Neural progenitor cell (in vitro differentiated cells): Measurements from ENCODE around the gene MFSD12. TPM values are rescaled to one million over a fixed set of nuclear protein-coding genes. Genes with fewer than 3 reads are reported as not detected.

Source experiments
- DNase-seq: peaks from one replicate; pipeline ENCODE4 v3.0.0-alpha.2; 2016; ENCODE audit warnings: low spot score
- H2AFZ ChIP-seq: fragments of 200-600 bp; sonication (generic); replicated peaks from 2 replicates; pipeline ENCODE4 v1.6.1; 2016; ENCODE audit warnings: antibody characterized with exemption
- H3F3A ChIP-seq: fragments of 200-600 bp; sonication (generic); 2 replicates; pipeline ENCODE4 v1.6.1; 2016; ENCODE audit warnings: antibody characterized with exemption, low read depth
- H3K27ac ChIP-seq: fragments of 200-600 bp; sonication (generic); 2 replicates; pipeline ENCODE4 v1.5.1; 2016; ENCODE audit warnings: mild to moderate bottlenecking
- H3K27me3 ChIP-seq: fragments of 200-600 bp; sonication (generic); 2 replicates; pipeline ENCODE4 v1.6.1; 2016; ENCODE audit warnings: mild to moderate bottlenecking, moderate library complexity
- H3K36me3 ChIP-seq: fragments of 200-600 bp; sonication (generic); 2 replicates; pipeline ENCODE4 v1.5.1; 2016
- H3K4me1 ChIP-seq: fragments of 200-600 bp; sonication (generic); 2 replicates; pipeline ENCODE4 v1.6.1; 2016; ENCODE audit warnings: mixed run types
- H3K4me2 ChIP-seq: fragments of 200-600 bp; sonication (generic); 2 replicates; pipeline ENCODE4 v1.6.1; 2016
- H3K4me3 ChIP-seq: fragments of 200-600 bp; sonication (generic); 2 replicates; pipeline ENCODE4 v1.5.1; 2016
- H3K79me2 ChIP-seq: fragments of 200-600 bp; sonication (generic); 2 replicates; pipeline ENCODE4 v1.6.1; 2016; ENCODE audit warnings: low read depth
- H3K9ac ChIP-seq: fragments of 200-600 bp; sonication (generic); 2 replicates; pipeline ENCODE4 v1.6.1; 2016
- H3K9me3 ChIP-seq: fragments of 200-600 bp; sonication (generic); 2 replicates; pipeline ENCODE4 v1.5.1; 2016; ENCODE audit warnings: low read depth
- H4K20me1 ChIP-seq: fragments of 200-600 bp; sonication (generic); 2 replicates; pipeline ENCODE4 v1.6.1; 2016; ENCODE audit warnings: low read depth
- H3K27ac Mint-ChIP-seq: 3 replicates; pipeline ENCODE4 v1.8.0; 2021; ENCODE audit warnings: mixed read lengths
- H3K27me3 Mint-ChIP-seq: 2 replicates; pipeline ENCODE4 v1.8.0; 2022; ENCODE audit warnings: low read depth, mild to moderate bottlenecking, inconsistent platforms, moderate library complexity, mixed read lengths; ENCODE audit not compliant: insufficient read depth
- H3K36me3 Mint-ChIP-seq: 3 replicates; pipeline ENCODE4 v1.8.0; 2021; ENCODE audit warnings: mixed read lengths
- H3K4me1 Mint-ChIP-seq: 3 replicates; pipeline ENCODE4 v1.8.0; 2021; ENCODE audit warnings: mixed read lengths
- H3K4me3 Mint-ChIP-seq: 3 replicates; pipeline ENCODE4 v1.8.0; 2021; ENCODE audit warnings: mild to moderate bottlenecking, moderate library complexity, mixed read lengths
- H3K9me3 Mint-ChIP-seq: 3 replicates; pipeline ENCODE4 v1.8.0; 2020; ENCODE audit warnings: mixed read lengths
- EZH2 ChIP-seq: fragments of 200-600 bp; sonication (generic); IDR thresholded peaks from 2 replicates; pipeline ENCODE4 v1.6.1; 2017; ENCODE audit warnings: antibody characterized with exemption, mild to moderate bottlenecking, moderate library complexity
- EZH2phosphoT487 ChIP-seq: fragments of 200-600 bp; sonication (generic); IDR thresholded peaks from 2 replicates; pipeline ENCODE4 v1.6.1; 2017; ENCODE audit warnings: antibody characterized with exemption
- total RNA-seq: library from RNA; depleted of rRNA; stranded (reverse); fragments of >200 nt; gene quantifications from 2 replicates; pipeline ENCODE4 v1.2.3, GENCODE V29; 2015; ENCODE audit warnings: low replicate concordance
- TF ChIP-seq, protein P1 (sequence below): fragments of 200-600 bp; sonication (generic); IDR thresholded peaks from 2 replicates; pipeline ENCODE4 v1.5.1; 2017; ENCODE audit warnings: antibody characterized with exemption, mild to moderate bottlenecking

Gene MFSD12
- total RNA-seq, 1 donor from 2014 or later = 34.1 TPM

DNA sequence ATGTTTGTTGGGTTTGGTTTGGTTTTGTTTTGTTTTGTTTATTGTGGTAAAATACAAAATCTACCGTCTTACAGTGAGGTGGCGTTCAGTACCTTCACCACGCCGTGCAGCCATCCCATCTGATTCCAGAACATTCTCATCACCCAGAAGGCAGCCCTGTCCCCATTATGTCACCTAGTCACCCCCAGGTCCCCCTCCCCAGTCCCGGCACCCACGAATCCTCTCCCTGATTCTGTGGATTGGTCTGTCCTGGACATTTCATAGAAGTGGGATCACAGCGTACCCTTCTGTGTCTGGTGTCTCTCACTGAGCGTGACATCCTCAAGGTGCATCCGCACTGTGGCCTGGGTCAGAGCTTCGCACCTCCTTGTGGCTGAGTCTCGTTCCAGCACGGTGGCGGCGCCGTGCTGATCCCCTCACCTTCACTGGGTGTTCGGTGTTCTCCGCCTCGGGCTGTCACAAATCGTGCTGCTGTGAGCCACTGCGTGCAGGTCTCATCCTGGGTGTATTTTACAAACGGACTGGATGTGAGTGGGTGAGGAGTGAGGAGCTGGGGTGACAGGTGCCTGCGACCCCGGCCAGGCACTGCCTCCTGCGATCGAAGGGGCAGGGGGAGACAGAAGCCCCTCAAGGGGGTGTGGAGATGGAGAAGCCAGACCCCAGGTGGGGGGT lies 19.0 kb downstream of the MFSD12 start:
- no peak overlapping the region for H3K4me3 ChIP-seq
- H3F3A ChIP-seq = peaks cover 6% of the 10 kb centered on the region
- H3K4me2 ChIP-seq = no peak overlapping the region
- no peaks in the 10 kb centered on the region for H3K9me3 ChIP-seq
- Mint-ChIP-seq H3K4me3 (peak overlapping the region; percentile 21), H3K27me3 (peaks cover 12% of the 10 kb centered on the region), H3K36me3 (peaks cover 13% of the 10 kb centered on the region), H3K4me1 (peaks cover 13% of the 10 kb centered on the region), H3K9me3 (no peaks in the 10 kb centered on the region), H3K27ac (peak overlapping the region; percentile 46)
- no peak overlapping the region for H3K9ac ChIP-seq
- DNase-seq = no peak
- no peaks in the 10 kb centered on the region for H3K27me3 ChIP-seq
- TF ChIP-seq EZH2 (no peak), EZH2phosphoT487 (no peak)
- TF ChIP-seq, protein P1, sequence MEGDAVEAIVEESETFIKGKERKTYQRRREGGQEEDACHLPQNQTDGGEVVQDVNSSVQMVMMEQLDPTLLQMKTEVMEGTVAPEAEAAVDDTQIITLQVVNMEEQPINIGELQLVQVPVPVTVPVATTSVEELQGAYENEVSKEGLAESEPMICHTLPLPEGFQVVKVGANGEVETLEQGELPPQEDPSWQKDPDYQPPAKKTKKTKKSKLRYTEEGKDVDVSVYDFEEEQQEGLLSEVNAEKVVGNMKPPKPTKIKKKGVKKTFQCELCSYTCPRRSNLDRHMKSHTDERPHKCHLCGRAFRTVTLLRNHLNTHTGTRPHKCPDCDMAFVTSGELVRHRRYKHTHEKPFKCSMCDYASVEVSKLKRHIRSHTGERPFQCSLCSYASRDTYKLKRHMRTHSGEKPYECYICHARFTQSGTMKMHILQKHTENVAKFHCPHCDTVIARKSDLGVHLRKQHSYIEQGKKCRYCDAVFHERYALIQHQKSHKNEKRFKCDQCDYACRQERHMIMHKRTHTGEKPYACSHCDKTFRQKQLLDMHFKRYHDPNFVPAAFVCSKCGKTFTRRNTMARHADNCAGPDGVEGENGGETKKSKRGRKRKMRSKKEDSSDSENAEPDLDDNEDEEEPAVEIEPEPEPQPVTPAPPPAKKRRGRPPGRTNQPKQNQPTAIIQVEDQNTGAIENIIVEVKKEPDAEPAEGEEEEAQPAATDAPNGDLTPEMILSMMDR = no peak
- H3K36me3 ChIP-seq = no peaks in the 10 kb centered on the region
- H2AFZ ChIP-seq = no peak overlapping the region
- H3K79me2 ChIP-seq = no peaks in the 10 kb centered on the region
- peaks cover 31% of the 10 kb centered on the region for H4K20me1 ChIP-seq
- no peak overlapping the region for H3K27ac ChIP-seq
- no peaks in the 10 kb centered on the region for H3K4me1 ChIP-seq

DNA sequence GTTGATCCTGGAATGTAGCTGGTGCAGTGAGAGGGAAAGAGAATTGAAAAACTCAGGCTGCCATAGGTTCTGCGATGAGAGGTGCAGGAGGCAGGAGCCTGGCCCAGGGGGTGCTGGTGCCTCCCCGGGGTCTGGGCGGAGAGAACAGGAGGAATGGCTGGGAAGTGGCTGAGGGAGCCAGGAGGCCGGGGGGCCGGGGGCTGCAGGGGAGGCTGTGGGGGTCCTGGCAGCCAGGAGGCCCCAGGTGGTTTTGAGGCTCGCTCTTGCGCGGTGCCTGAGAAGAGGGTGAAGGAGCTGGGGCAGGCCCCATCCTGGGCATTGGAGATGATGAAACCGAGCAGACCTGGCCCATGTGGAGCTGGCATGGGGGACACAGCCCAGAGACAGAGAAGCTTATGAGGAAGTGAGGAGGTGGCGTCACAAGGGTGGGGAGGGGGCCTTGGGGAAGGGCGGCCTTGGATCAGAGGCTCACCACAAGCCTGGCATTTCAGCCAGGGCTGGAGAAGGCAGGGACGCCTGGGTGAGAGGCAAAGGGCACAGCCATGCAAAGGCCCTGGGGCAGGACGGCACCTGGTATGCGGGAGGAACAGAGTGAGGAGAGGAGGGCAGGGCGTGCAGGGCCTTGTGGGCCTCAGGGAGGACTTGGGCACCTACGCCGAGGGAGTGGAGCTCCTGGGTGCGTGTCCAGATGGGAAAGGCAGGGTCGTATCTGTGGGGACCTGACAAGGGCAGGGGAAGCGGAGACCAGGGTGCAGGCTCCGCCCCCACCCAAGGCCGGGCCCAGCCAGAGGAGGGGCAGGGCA lies 19.7 kb downstream of the MFSD12 start:
- DNase-seq = no peak
- no peak overlapping the region for H3K27ac Mint-ChIP-seq
- Histone ChIP-seq H3K27ac (no peak overlapping the region), H3K4me3 (no peak overlapping the region), H3K9ac (no peak overlapping the region), H3K4me2 (no peak overlapping the region), H3K79me2 (no peaks in the 10 kb centered on the region), H3K4me1 (no peaks in the 10 kb centered on the region), H3F3A (peaks cover 6% of the 10 kb centered on the region), H3K9me3 (no peaks in the 10 kb centered on the region), H3K36me3 (no peaks in the 10 kb centered on the region), H4K20me1 (peaks cover 31% of the 10 kb centered on the region), H3K27me3 (no peaks in the 10 kb centered on the region), H2AFZ (no peak overlapping the region)
- no peaks in the 10 kb centered on the region for H3K9me3 Mint-ChIP-seq
- H3K36me3 Mint-ChIP-seq = peaks cover 14% of the 10 kb centered on the region
- TF ChIP-seq, protein P1 = no peak
- H3K27me3 Mint-ChIP-seq = peaks cover 12% of the 10 kb centered on the region
- no peak overlapping the region for H3K4me3 Mint-ChIP-seq
- peaks cover 13% of the 10 kb centered on the region for H3K4me1 Mint-ChIP-seq

DNA sequence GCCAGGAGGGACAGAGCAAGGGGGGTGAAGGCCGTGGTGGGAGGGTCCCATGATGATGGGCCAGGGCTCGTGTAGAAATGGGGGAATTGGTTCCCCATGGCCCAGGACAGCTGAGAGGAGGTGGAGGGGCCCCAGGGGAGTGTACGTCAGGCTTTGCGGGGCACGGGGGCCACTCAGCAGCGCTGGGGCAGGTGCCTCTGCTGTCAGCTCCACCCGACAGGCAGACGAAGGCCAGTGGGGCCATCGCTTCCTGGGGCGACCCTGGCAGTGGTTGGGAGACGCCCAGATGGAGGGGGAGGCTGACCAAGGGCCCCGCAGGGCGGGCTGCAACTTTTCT lies 20.3 kb downstream of the MFSD12 start:
- no peak overlapping the region for H3K27ac ChIP-seq
- TF ChIP-seq, protein P1 = no peak
- TF ChIP-seq EZH2 (no peak), EZH2phosphoT487 (no peak)
- H3K36me3 ChIP-seq = no peaks in the 10 kb centered on the region
- H3K4me3 Mint-ChIP-seq = no peak overlapping the region
- H3F3A ChIP-seq = peaks cover 6% of the 10 kb centered on the region
- peaks cover 31% of the 10 kb centered on the region for H4K20me1 ChIP-seq
- H3K9ac ChIP-seq = no peak overlapping the region
- H3K27me3 Mint-ChIP-seq = peaks cover 12% of the 10 kb centered on the region
- peaks cover 14% of the 10 kb centered on the region for H3K36me3 Mint-ChIP-seq
- H3K27me3 ChIP-seq = no peaks in the 10 kb centered on the region
- H3K79me2 ChIP-seq = no peaks in the 10 kb centered on the region
- H3K4me1 ChIP-seq = no peaks in the 10 kb centered on the region
- no peaks in the 10 kb centered on the region for H3K9me3 ChIP-seq
- H3K4me3 ChIP-seq = no peak overlapping the region
- no peak overlapping the region for H2AFZ ChIP-seq
- no peaks in the 10 kb centered on the region for H3K9me3 Mint-ChIP-seq
- H3K4me2 ChIP-seq = no peak overlapping the region
- H3K27ac Mint-ChIP-seq = no peak overlapping the region
- peaks cover 13% of the 10 kb centered on the region for H3K4me1 Mint-ChIP-seq
- no peak for DNase-seq
